HepG2 (cell line): ENCODE results near the gene PRKN. TPM values are rescaled to one million over a fixed set of nuclear protein-coding genes. Genes with fewer than 3 reads are reported as not detected.

ENCODE experiments used
- ATAC-seq: fragments of 200-7000 bp; cut with Tn5 transposase; 3 replicates; pipeline ENCODE4 v1.9.1; 2020; ENCODE audit warnings: mild to moderate bottlenecking, moderate library complexity
- BruUV-seq: library from RNA; stranded (reverse); fragments of 400-500 nt; replicated peaks from 2 replicates; lab custom pipeline; 2021; lab: Mats Ljungman, UMichigan
- CTCF ChIA-PET: fragments of 300-600 bp; formaldehyde crosslinking; extraction: SDS; loops from one replicate; lab custom pipeline; 2021; ENCODE audit warnings: low total read pairs, inconsistent platforms, low intra/inter-chr PET ratio; lab: Yijun Ruan, JAX
- POLR2A ChIA-PET: fragments of 350-600 bp; sonication (Branson Sonifier 250); formaldehyde crosslinking; loops from one replicate; lab custom pipeline; 2020; ENCODE audit warnings: antibody characterized with exemption, inconsistent platforms; lab: Yijun Ruan, JAX
- DNase-seq: peaks from one replicate; pipeline ENCODE4 v3.0.0-alpha.2; 2015; ENCODE audit warnings: low spot score
- FAIRE-seq: peaks from 3 replicates; lab custom pipeline; 2011; peaks lifted over from hg19 to GRCh38; lab: Jason Lieb, UNC
- H2AFZ ChIP-seq: one replicate; pipeline ENCODE4 v1.6.1; 2011; ENCODE audit warnings: low read length, inconsistent platforms
- H3K27ac ChIP-seq: fragments of 300-600 bp; 3 replicates; pipeline ENCODE4 v1.8.0; 2011; ENCODE audit warnings: mixed run types, mild to moderate bottlenecking, mixed read lengths, low read length, inconsistent platforms; ENCODE audit not compliant: insufficient read depth; ENCODE audit errors: extremely low read length
- H3K27me3 ChIP-seq, 2 experiments: fragments of 200-600 bp in 1 of 2; 2 replicates in 1 of 2; 3 replicates in 1 of 2; pipeline versions ENCODE4 v1.6.0 to v1.8.0; 2011; ENCODE audit warnings: low read length in 2 of 2, mild to moderate bottlenecking in 2 of 2, moderate library complexity in 2 of 2, inconsistent platforms in 1 of 2; ENCODE audit not compliant: insufficient read depth in 2 of 2, control insufficient read depth in 1 of 2
- H3K36me3 ChIP-seq, 2 experiments: fragments of 200-600 bp in 1 of 2; replicated peaks in 1 of 2; 2 replicates in 1 of 2; 3 replicates in 1 of 2; pipeline versions ENCODE4 v1.5.1 to v1.8.0; 2011; ENCODE audit warnings: low read length in 2 of 2, inconsistent platforms in 1 of 2; ENCODE audit not compliant: insufficient read depth in 2 of 2, control insufficient read depth in 1 of 2
- H3K4me1 ChIP-seq: 2 replicates; pipeline ENCODE4 v1.5.1; 2012; ENCODE audit warnings: low read length, inconsistent platforms; ENCODE audit not compliant: insufficient read depth
- H3K4me2 ChIP-seq: 2 replicates; pipeline ENCODE4 v1.6.0; 2011; ENCODE audit warnings: low read depth, low read length, inconsistent platforms
- H3K4me3 ChIP-seq, 3 experiments: fragments of 200-600 bp in 1 of 3; sonication (generic), shearing (Covaris generic) in 1 of 3; replicated peaks in 1 of 3; 2 replicates each; pipeline ENCODE4 v1.5.1; 2011 to 2016; ENCODE audit warnings: low read length in 3 of 3, inconsistent platforms in 2 of 3, low read depth in 2 of 3, mild to moderate bottlenecking in 2 of 3, control low read depth in 1 of 3, mixed read lengths in 1 of 3; ENCODE audit not compliant: insufficient read depth in 1 of 3
- H3K79me2 ChIP-seq: one replicate; pipeline ENCODE4 v1.6.1; 2011; ENCODE audit warnings: low read length, inconsistent platforms; ENCODE audit not compliant: insufficient read depth
- H3K9ac ChIP-seq: 2 replicates; pipeline ENCODE4 v1.6.0; 2011; ENCODE audit warnings: mild to moderate bottlenecking, low read depth, low read length, inconsistent platforms; ENCODE audit not compliant: insufficient read depth
- H3K9me3 ChIP-seq: 2 replicates; pipeline ENCODE4 v1.5.1; 2012; ENCODE audit warnings: mild to moderate bottlenecking, low read length
- H4K20me1 ChIP-seq: 2 replicates; pipeline ENCODE4 v1.6.0; 2011; ENCODE audit warnings: inconsistent platforms, mild to moderate bottlenecking, low read length, moderate library complexity; ENCODE audit not compliant: insufficient read depth
- AHDC1 ChIP-seq: sonication (generic); formaldehyde crosslinking; IDR thresholded peaks from 2 replicates; pipeline ENCODE4 v1.5.1; 2020; ENCODE audit warnings: mild to moderate bottlenecking, missing genetic modification reagents, borderline replicate concordance
- ATF6 ChIP-seq: sonication (generic); formaldehyde crosslinking; conservative IDR thresholded peaks from 2 replicates; pipeline ENCODE4 v1.4.0; 2020; ENCODE audit warnings: missing genetic modification reagents
- CREB1 ChIP-seq, 2 experiments: fragments of 450-650 bp in 1 of 2; IDR thresholded peaks; 2 replicates each; pipeline ENCODE4 v1.6.1; 2016 to 2017; ENCODE audit warnings: control low read depth in 1 of 2, mild to moderate bottlenecking in 1 of 2, missing compliant biosample characterization in 1 of 2, missing genetic modification characterization in 1 of 2
- EHMT2 ChIP-seq: fragments of 200-600 bp; sonication (generic); IDR thresholded peaks from 2 replicates; pipeline ENCODE4 v1.7.0; 2017; ENCODE audit warnings: antibody characterized with exemption, low read depth, low read length, borderline replicate concordance
- ETS1 ChIP-seq: sonication (generic); formaldehyde crosslinking; IDR thresholded peaks from 2 replicates; pipeline ENCODE4 v1.4.0; 2020; ENCODE audit warnings: missing genetic modification reagents
- ISX ChIP-seq: sonication (generic); formaldehyde crosslinking; conservative IDR thresholded peaks from 2 replicates; pipeline ENCODE4 v1.5.0; 2020; ENCODE audit warnings: missing genetic modification reagents
- MTA1 ChIP-seq: sonication (generic); formaldehyde crosslinking; IDR thresholded peaks from 2 replicates; pipeline ENCODE4 v1.4.0; 2020; ENCODE audit warnings: missing genetic modification reagents, mild to moderate bottlenecking, borderline replicate concordance
- PBX3 ChIP-seq: sonication (generic); formaldehyde crosslinking; IDR thresholded peaks from 2 replicates; pipeline ENCODE4 v1.8.1; 2023; ENCODE audit warnings: missing genetic modification reagents, inconsistent platforms, borderline replicate concordance
- TCF7L2 ChIP-seq: IDR thresholded peaks from 2 replicates; pipeline ENCODE4 v1.6.1; 2011; ENCODE audit warnings: mild to moderate bottlenecking, low read depth, low read length, moderate library complexity
- ZBTB44 ChIP-seq: sonication (generic); formaldehyde crosslinking; IDR thresholded peaks from 2 replicates; pipeline ENCODE4 v1.4.0; 2020; ENCODE audit warnings: missing genetic modification reagents
- ZNF350 ChIP-seq: sonication (generic); formaldehyde crosslinking; IDR thresholded peaks from 2 replicates; pipeline ENCODE4 v1.4.0; 2020; ENCODE audit warnings: mild to moderate bottlenecking, low read depth, missing genetic modification reagents, borderline replicate concordance
- ZNF619 ChIP-seq: sonication (generic); formaldehyde crosslinking; IDR thresholded peaks from 2 replicates; pipeline ENCODE4 v1.4.0; 2020; ENCODE audit warnings: mild to moderate bottlenecking, missing genetic modification reagents
- ZNF766 ChIP-seq: sonication (generic); formaldehyde crosslinking; IDR thresholded peaks from 2 replicates; pipeline ENCODE4 v1.5.0; 2020; ENCODE audit warnings: missing genetic modification reagents, borderline replicate concordance
- in situ Hi-C: cut with HindIII; loops from 2 replicates; pipeline ENCODE4 v1.10.0; 2017; ENCODE audit warnings: low pct_unique_long_range_greater_than_20kb; ENCODE audit not compliant: extremely low pct_ligation_motif_present
- intact Hi-C: fragments of 100-400 bp; cut with micrococcal nuclease; formaldehyde crosslinking; loops from one replicate; pipeline ENCODE4 v1.10.0; 2022; ENCODE audit not compliant: unreplicated experiment
- polyA plus RNA-seq, 8 experiments: library from polyadenylated mRNA; depleted of rRNA in 3 of 8; stranded (reverse) in 7 of 8; unstranded in 1 of 8; fragments of >200 nt; fragmentation: Illumina TruSeq in 4 of 8; extraction: Trizol in 4 of 8; gene quantifications; 2 replicates each; pipeline versions ENCODE4 v1.2.1 to v1.2.3, GENCODE V29; 2011 to 2016; ENCODE audit warnings: low read depth in 4 of 8, missing spikeins in 1 of 8, mixed read lengths in 1 of 8; ENCODE audit not compliant: insufficient read depth in 1 of 8
- total RNA-seq, 5 experiments: library from RNA; depleted of rRNA; stranded (reverse); fragments of >200 nt; fragmentation: Illumina TruSeq; extraction: Trizol; gene quantifications; 2 replicates each; pipeline ENCODE4 v1.2.3, GENCODE V29; 2016; ENCODE audit warnings: low read depth in 1 of 5

Gene PRKN
- total and polyA plus RNA-seq, 2 of the 13 experiments (the other 11 are each of a cell fraction or from before 2014, with no cell fraction given): 0.31 to 0.44 TPM

- ChIA-PET POLR2A (no interaction called here), CTCF (no interaction called here)
- ATAC-seq (no peak), FAIRE-seq (no peak), DNase-seq (no peak)
- Histone ChIP-seq H3K4me3 (no peak overlapping the region), H3K27me3 (no peaks in the 10 kb centered on the region), H3K4me1 (no peaks in the 10 kb centered on the region), H3K36me3 (no peaks in the 10 kb centered on the region), H3K27ac (no peak overlapping the region), H4K20me1 (no peaks in the 10 kb centered on the region), H3K79me2 (no peaks in the 10 kb centered on the region), H3K4me2 (no peak overlapping the region), H3K9me3 (peaks cover 34% of the 10 kb centered on the region), H2AFZ (no peak overlapping the region), H3K9ac (no peak overlapping the region)
- intact Hi-C loops: no loop called here
- no TSS peak for BruUV-seq
- in situ Hi-C loops: no loop called here
- TF ChIP-seq AHDC1: no peak
- TF ChIP-seq ZNF766 (CRISPR knock-in tag): no peak
- no peak for TF ChIP-seq ZNF350 (CRISPR knock-in tag)
- TF ChIP-seq MTA1 (CRISPR knock-in tag): no peak
- TF ChIP-seq CREB1 (IDR thresholded peaks at IDR 0.05): no peak
- no peak for TF ChIP-seq CREB1 (CRISPR knock-in tag; IDR thresholded peaks at IDR 0.05)
- no peak for TF ChIP-seq PBX3
- no peak for TF ChIP-seq ATF6
- TF ChIP-seq ISX (CRISPR knock-in tag): no peak
- no peak for TF ChIP-seq TCF7L2
- no peak for TF ChIP-seq ZBTB44 (CRISPR knock-in tag)
- no peak for TF ChIP-seq EHMT2
- no peak for TF ChIP-seq ETS1
- TF ChIP-seq ZNF619 (CRISPR knock-in tag): no peak
These were observed 1172.7 kb downstream of the PRKN start for GRCh38 chr6:161554883-161555282.
